ENCODE measurements around the gene CYBA.

Gene CYBA

DNA sequence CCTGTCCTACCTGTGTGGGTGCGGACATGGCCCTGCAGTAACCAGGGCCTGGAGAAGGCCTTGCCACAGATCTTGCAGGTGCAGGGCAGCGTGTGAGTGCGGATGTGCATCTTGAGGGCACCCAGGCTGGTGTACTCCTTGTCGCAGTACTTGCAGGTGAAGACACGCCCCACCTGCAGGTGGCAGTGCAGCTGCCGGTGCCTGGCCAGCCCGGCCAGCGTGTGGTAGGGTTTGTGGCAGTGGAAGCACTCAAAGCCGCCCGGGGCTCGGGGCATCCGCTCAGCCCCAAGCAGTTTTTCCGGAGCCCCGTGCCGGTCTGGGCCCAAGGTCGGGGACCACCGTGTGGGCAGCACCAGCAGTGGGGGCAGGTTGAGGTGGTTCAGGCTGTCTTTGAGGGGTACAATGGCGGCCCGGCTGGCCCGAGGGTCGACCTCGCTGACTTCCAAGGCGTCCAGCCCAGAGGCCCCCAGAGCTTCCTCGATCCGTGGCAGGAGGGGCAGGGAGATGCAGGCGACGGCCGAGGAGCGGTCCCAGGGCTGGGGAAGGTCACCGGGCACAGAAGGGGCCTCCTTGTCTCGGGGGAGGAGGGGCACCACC lies 30.3 kb upstream of the CYBA start:
- H3K4me3 ChIP-seq (ENCODE audit: low read depth, low read length): no peak overlapping the region
- DNase-seq (ENCODE audit: low read depth, low spot score): no peak
- TF ChIP-seq, protein P1, sequence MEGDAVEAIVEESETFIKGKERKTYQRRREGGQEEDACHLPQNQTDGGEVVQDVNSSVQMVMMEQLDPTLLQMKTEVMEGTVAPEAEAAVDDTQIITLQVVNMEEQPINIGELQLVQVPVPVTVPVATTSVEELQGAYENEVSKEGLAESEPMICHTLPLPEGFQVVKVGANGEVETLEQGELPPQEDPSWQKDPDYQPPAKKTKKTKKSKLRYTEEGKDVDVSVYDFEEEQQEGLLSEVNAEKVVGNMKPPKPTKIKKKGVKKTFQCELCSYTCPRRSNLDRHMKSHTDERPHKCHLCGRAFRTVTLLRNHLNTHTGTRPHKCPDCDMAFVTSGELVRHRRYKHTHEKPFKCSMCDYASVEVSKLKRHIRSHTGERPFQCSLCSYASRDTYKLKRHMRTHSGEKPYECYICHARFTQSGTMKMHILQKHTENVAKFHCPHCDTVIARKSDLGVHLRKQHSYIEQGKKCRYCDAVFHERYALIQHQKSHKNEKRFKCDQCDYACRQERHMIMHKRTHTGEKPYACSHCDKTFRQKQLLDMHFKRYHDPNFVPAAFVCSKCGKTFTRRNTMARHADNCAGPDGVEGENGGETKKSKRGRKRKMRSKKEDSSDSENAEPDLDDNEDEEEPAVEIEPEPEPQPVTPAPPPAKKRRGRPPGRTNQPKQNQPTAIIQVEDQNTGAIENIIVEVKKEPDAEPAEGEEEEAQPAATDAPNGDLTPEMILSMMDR (IDR thresholded peaks at IDR 0.05; ENCODE audit: low read depth, low read length): peak; percentile 38
- in situ Hi-C loops (cut with HindIII; ENCODE audit: low sequenced_read_pairs): no loop called here

DNA sequence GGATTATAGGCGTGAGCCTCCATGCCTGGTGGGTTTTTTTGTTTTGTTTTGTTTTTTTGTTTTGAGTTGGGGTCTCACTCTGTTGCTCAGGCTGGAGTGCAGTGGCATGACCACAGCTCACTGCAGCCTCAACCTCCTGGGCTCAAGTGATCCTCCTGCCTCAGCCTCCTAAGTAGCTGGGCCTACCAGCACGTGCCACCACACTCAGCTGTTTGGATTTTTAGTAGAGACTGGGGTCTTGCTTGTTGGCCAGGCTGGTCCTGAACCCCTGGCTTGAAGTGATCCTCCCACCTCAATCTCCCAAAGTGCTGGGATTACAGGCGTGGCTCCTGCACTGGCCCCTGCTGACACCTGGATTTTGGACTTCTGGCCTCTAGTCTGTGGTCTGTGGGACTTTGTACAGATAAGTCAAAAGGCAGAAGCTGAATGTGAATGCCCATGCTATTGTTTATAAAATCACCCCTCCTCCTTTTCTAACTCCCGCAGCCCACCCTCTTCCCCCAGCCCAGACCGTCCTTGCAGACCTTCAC lies 29.8 kb upstream of the CYBA start:
- H3K4me3 ChIP-seq (ENCODE audit: low read depth, low read length): no peak overlapping the region
- DNase-seq (ENCODE audit: low read depth, low spot score): no peak
- in situ Hi-C loops (cut with HindIII; ENCODE audit: low sequenced_read_pairs): no loop called here
- TF ChIP-seq, protein P1 (IDR thresholded peaks at IDR 0.05; ENCODE audit: low read depth, low read length): no peak

DNA sequence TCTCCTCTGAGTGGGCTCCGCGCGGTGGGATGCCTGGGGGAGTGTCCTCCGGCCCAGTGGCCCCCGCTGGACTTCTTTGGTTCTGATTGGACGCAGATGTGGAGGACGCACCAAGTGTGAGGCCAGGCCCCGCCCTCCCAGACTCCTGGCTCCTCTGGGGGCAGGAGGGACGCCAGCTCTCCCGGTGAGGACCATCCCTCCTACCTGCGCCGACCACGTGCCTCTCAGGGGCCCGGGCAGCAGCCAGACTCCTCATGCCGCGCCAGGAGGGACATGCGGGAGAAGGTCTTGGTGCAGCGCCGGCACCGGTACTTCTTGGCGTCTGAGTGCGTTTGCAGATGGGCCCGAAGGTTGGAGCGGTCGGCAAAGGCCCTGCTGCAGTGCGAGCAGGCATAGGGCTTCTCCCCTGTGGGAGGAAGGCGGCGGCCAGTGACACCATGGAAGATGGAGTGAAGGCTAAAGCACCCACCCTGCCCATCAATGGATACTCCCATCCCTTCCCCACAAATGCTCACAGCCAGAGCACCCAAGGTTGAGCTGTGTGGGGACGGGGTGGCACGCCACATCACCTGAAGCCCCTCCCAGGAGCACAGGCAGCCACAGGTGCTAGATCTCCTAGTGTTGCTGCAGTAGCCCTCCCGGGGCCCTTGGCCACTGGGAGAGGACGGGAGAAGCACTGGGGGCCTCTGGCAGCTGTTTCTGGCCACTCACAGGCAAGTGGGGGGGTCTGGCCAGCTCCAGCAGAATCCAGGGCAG lies 27.5 kb upstream of the CYBA start:
- TF ChIP-seq, protein P1 (IDR thresholded peaks at IDR 0.05; ENCODE audit: low read depth, low read length): no peak
- DNase-seq (ENCODE audit: low read depth, low spot score): no peak
- in situ Hi-C loops (cut with HindIII; ENCODE audit: low sequenced_read_pairs): no loop called here
- H3K4me3 ChIP-seq (ENCODE audit: low read depth, low read length): no peak overlapping the region

DNA sequence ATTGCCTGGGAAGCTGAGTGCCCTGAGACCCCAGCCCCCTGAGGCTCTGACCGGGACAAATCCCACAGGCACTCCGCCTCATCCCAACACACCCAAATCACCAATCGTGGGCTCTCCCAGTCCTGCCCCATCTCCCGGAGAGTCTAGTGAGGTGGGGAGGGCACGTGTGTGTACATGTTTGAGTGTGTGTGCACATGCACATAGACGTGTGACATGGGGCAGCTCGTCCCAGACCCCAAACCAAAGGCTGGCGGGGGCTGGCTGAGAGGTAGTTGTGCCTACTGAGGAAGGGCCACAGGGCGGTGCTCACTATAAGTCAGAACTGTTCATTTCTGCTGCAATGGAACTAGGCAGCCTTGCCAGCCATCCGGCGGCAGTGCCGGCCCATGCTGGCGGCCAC lies 26.9 kb upstream of the CYBA start:
- in situ Hi-C loops (cut with HindIII; ENCODE audit: low sequenced_read_pairs): no loop called here
- DNase-seq (ENCODE audit: low read depth, low spot score): no peak
- no peak overlapping the region for H3K4me3 ChIP-seq (ENCODE audit: low read depth, low read length)
- TF ChIP-seq, protein P1 (IDR thresholded peaks at IDR 0.05; ENCODE audit: low read depth, low read length): no peak

DNA sequence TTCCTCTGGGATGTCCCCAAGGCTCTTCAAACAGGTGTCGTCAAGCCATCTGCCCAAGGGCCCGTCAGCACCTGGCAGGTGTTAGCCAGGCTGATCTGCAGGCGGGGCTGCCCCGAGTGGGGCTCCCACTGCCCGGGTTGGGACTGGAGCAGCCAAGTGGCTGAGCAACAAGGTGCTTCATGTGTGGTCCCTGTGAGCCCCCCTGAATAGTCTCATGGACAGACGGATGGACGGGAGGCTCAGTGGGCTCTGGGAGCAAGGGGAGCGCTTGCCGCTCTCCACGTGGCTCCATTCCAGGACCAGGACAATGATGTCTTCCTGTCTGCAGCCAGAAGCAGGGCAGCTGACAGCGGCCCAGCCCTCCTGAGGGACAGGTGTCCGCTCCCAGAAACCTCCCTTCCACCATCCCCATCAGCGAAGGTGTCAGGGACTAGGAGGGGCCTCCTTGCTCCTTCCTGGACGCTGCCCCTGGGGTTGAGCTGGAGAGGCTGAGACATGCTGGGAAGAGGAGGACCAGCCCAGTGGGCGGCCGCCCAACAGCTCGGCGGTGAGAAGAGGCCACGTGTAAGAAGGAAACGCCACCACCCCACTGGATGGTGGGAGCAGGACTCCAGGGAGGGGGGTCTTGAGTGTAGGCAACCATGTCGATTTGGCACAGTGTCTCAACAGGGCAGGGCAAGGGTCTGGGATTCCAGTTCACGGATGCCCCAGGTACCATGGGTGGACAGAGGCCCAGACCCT lies 25.8 kb upstream of the CYBA start:
- no peak overlapping the region for H3K4me3 ChIP-seq (ENCODE audit: low read depth, low read length)
- in situ Hi-C loops (cut with HindIII; ENCODE audit: low sequenced_read_pairs): no loop called here
- DNase-seq (ENCODE audit: low read depth, low spot score): no peak
- TF ChIP-seq, protein P1 (IDR thresholded peaks at IDR 0.05; ENCODE audit: low read depth, low read length): no peak

DNA sequence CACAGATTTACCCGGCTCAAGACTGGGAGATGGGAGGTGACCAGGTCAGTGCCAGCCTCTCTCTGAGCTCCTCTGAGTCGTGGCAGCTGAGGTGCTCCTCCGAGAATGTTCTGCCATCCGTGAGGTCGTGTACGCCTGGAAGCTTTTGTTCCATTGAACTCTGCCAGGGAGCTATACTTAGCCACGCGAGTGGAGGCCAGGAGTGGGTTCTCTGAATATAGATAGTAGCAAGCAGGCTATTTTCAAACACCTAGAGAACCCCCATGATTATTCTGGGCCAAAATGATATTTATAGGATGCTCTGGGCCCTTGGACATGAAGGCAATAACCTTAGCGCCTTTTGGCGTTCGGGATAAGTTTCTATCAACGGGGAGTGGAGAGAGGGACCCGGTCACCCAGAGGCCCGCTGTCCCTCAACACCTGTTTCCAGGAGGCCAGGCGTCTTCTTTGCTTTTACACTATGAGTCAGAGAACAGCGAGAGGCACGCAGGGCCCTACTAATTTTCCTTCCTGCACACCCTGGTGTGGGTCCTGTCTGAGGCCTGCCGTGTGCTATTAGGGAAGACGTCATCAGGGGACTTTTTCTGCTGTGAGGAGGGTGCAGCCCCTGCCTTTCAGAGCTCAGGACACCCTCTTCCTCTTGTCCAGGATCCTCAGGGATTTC lies 23.0 kb upstream of the CYBA start:
- H3K4me3 ChIP-seq (ENCODE audit: low read depth, low read length): no peak overlapping the region
- in situ Hi-C loops (cut with HindIII; ENCODE audit: low sequenced_read_pairs): no loop called here
- TF ChIP-seq, protein P1 (IDR thresholded peaks at IDR 0.05; ENCODE audit: low read depth, low read length): no peak
- DNase-seq (ENCODE audit: low read depth, low spot score): no peak

Data from astrocyte of the spinal cord (primary cell).